Hypothalamus (tissue), 51 donors: ENCODE measurements around the gene TMCO4.
"Not testable (repeated sequence)": the region's sequence is repeated elsewhere in the genome, so short reads cannot be mapped to it uniquely, and the experiment has no call there.

Source experiments
- DNase-seq, 51 donors: peaks; one replicate each; lab custom pipeline; 2025; lab: John Stamatoyannopoulos, UW

Gene TMCO4

DNA sequence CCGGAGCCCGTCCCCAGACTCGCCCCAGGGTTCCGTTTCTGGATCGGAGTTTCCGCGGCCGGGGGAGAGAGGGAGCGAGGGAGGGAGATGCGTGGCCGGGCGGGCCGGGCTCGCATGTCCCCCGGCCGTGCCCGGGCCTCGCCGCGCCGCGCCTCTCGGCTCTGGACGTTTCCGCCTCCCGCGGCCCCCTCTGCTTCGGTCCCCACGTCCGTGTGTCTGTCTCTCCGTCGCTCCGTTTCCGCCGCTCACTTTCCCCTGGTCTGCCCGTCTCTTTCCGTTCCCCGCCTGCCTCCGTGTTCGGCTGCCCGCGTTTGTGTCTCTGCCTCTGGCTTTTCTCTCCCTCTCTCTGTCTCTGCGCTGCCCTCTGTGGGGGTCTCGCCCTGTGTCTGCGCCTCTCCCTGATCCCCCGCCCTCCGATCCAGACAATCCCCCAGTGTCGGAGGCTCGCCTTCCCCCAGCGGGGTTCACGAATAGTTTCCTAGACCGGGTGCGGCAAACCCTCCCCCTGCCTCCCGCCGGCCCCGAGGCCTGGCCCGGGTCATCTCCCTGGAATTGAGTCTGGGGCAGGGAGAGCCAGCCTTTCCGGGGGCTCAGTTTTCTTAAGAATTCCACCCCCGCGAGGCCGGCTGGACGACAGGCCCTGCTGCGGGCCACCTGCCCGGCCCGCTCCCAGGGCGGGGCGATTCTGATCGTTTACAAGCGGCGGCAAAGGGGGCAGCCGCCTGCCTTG is 154.9 kb downstream of the TMCO4 start:
- peak in 2 of 51 donors; percentile 14 to 50 for DNase-seq

DNA sequence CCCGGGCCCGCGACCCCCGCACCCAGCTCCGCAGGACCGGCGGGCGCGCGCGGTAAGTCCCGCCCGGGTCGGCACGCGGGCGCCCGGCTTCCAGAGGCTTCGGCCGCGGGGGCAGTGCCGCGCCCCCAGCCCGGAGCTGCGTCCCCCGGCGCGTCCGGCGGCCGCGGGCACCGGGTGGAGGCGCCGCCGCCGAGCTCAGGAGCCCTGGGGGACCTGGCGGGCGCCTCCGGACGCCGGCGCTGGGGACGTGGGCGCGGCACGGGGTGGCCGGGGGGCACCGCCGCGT is 155.4 kb downstream of the TMCO4 start:
- no peak for DNase-seq

DNA sequence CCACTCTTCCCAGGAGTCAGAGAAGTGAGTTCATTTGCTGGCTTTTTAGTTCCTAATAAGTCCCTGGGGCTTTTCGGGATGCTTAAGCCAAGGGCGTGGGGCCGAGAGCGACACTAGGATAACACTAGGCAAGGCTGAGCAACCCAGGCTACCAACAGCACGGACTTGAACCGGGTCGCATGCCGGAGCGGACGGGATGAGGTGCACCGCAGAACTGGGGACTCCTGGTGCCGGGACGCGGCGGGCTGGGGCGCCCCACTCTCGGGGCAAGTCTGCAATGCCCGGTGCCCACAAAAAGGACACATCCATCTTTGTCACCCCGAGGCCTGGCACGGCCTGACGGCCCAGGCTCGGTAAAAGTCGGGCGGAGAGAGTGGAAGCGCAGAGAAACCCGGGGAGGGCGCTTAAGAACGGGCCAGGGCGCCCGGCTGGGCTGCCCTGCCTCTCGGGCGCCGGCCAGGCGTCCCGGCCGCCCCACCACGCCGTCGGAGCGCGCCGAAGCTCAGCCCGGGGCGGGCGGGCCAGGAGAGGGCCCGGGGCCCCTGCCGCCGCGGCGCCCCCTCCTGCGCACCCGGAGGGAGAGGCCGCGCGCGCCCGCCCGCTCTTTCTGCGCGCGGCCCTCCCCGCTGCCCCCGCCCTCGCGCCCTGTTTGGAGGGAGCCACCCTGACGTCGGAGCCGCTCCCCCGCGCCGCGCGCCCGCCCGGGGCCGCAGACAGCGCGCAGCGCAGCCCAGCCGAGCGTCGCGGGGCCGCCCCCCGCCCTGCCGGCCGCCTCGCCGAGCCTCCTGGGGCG is 155.9 kb downstream of the TMCO4 start, which contains the start of gene NBL1:
Gene NBL1 (plus strand): TSS at position 710 of the 793 bp plus-strand sequence. CDS start 10,720 bp downstream, outside the sequence.
- peak in 28 of 51 donors; percentile 7 to 68 (median 32) for DNase-seq

DNA sequence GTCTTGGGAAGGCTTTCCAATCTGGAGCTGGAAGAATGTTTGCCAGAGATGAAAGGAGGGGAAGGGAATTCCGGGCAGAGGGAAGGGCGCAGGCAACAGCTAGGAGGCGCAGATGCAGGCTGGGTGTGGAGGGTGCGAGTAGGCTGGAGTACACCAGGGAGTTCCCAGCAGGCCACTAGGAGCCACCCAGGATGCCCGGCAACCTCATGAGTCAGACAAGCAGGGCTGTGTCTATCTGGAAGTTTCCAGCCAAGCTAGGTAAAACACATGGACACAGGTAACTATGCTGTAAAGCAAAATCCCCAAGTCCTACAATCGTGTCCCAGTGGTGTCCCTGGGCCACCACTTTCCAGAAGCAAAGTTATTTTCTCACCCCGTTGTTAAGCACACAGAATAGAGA is 156.6 kb downstream of the TMCO4 start:
- DNase-seq, result no peak

DNA sequence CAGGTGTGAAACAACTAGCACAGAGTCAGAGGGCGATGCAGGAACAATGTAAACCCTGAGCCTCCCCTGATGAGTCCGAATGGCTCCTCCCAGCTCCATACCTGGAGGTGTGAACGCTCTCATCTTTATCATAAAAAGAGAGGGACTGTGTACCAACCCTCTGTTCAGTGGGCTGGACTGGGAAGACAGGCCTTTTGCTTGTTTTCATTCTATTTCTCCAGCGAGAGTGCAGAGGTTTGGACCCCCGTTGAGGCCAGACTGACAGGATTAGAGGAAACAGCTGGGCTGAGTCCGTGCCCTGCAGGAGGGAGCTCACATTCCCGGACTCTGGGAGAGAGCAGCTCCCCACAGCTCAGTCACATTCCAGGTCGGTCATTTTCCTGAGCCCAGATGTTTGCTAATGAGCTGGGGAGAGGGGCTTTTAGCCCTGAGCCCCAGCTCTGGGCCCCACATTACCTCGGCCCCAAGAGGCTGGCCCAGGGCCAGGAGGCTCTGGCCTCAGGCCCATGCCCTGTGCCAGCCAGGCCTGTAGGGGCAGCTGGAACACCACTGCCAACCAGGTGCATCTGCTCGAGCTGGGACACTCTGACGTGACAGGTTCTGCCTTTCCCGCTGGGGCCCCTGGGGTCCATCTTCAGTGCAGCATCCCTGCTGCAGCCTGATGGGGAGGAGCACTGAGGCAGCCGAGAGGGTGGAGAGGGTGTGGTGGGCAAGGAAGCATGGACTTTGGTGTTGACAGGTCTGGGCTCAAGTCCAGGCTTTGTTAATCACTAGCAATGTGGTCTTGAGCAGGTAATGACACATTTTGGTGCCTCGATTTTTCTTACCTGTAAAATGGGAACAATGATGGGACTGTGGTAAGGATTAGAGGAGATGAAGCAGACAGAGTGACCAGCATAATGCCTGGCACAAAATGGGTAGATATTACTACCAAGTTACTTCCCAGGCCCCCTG is 159.1 kb downstream of the TMCO4 start:
- no peak for DNase-seq

DNA sequence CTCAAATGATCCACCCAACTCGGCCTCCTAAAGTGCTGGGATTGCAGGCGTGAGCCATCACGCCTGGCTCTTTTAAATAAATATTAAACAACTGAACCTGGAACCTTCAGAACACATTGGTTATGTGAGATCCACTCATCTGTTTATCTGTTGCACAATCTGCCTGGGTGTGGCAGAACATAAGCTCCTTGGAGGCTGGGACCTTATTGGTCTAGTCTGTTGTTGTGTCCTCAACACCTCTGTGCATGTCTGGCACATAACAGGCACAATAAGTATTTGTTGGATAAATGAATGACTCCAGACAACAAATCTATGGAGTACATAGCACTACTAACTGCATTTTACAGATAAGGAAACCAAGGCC is 159.7 kb downstream of the TMCO4 start:
- DNase-seq, result no peak

DNA sequence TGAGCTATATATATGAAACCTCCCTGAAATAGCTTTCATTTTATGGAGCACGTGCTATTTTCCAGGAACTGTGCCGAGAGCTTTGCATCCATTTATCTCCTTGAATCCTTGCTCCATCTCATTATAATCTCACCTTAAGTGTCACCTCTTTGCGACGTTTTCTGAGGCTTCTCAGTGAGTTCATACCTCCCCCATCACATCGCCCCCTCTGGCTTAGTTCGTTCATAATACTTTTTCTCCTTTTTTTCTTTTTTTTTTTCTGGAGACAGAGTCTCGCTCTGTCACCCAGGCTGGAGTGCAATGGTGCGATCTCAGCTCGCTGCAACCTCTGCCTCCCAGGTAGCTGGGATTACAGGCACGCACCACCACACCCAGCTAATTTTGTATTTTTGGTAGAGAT is 160.5 kb downstream of the TMCO4 start:
- not testable (repeated sequence) for DNase-seq

DNA sequence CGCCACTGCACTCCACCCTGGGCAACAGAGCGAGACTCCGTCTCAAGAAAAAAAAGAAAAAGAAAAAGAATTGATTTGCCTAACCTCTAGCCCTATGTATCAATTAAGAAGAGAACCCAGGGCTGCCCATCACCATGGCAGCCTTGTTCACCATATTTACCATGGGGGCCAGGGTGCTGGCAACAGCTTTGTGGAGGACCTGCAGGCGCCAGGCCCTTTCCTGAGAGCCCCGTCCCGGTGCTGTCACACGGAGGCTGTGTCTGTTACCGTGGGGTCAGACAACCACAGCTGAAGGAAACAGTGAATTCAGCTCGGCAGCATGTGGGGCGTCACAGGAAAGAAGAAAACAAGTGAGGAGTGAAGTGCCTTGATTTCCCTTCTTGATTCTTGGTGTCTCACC is 162.1 kb downstream of the TMCO4 start:
- no peak for DNase-seq

DNA sequence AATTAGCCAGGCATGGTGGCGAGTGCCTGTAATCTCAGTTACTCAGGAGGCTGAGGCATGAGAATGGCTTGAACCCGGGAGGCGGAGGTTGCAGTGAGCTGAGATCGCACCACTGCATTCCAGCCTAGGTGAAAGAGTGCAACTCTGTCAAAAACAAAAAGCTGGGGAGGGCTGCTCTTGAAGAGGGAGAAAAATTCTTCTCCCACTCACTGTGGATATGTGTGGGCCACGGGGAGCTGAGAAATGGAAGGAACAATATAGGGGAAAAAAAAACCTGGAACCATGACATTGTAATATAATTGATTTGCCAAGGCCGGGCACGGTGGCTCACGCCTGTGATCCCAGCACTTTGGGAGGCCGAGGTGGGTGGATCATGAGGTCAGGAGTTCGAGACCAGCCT is 163.0 kb downstream of the TMCO4 start:
- DNase-seq, result not testable (repeated sequence)

DNA sequence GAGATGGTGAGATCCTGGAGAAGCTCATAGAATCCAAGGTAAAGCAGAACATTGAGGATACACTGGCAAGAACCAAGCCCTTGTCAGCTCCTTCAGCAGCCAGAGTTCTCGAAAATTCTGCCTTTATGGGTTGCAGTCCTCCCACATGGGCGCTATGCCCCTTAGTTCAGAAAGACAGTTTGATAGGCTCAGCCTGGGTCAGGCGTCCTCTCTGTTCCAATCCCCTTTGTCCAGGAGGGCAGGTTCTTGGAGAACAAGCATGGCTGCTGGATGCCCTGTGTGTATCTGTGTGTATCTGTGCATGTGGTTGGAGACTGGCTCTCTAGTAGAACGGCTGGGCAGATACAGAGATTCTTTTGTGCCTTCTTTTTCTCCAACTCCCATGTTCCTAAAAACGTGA is 163.7 kb downstream of the TMCO4 start:
- no peak for DNase-seq

DNA sequence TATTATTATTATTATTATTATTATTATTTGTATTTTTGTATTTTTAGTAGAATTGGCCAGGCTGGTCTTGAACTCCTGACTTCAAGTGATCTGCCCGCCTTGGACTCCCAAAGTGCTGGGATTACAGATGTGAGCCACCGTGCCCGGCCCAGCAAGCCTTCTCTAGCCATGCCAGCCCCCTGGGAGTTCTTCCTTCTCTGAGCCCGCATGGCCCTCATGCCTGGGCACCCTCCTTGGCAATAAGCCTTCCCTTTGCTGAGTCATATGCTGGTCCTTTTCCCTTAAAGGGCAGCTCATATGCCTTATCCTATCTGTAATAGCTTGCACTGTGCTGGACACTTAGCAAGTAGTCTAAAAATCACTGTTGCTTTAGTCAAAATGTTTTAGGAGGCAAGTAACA is 164.1 kb downstream of the TMCO4 start:
- no peak for DNase-seq

DNA sequence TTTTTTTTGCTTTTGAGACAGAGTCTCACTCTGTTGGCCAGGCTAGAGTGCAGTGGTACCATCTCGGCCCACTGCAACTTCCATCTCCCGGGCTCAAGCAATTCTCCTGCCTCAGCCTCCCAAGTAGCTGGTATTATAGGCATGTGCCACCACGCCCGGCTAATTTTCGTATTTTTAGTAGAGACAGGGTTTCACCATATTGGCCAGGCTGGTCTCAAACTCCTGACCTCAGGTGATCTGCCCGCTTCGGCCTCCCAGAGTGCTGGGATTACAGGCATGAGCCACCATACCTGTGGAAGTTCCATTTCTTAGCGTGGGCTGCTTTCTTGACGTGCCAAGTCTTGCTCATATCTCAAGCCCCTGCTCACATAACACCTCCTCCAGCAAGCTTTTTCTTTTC is 164.7 kb downstream of the TMCO4 start:
- not testable (repeated sequence) for DNase-seq

DNA sequence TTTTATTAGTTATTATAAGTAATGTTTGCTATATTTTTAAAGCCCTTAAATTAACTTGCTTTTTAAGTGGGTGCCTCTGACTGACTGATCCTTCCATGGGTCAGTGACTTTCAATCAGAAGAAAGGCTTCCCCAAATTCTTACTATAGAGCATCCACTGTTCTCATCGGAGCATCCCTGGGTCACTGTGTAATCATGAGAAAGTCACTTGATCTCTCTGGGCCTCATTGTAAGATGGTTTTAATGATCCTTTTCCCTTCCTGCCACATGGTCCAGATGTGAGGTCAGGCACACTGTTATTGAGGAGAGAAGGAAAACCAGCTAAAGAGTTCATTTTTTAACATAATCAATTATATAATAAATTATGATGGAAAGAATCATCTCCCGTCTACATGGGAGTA is 166.6 kb downstream of the TMCO4 start:
- DNase-seq, result no peak
